ENCODE results near the gene MTERF4. TPM values are rescaled to one million over a fixed set of nuclear protein-coding genes. Genes with fewer than 3 reads are reported as not detected.

The MTERF4 gene
- total RNA-seq, 1 donor from 2014 or later: 32.6 TPM

GRCh38 chr2:241072151-241072550 lies 29.9 kb downstream of the MTERF4 start:
- DNase-seq (ENCODE audit: low spot score in 2 of 2): no peak
- no peak for FAIRE-seq

GRCh38 chr2:241071677-241072111 lies 30.4 kb downstream of the MTERF4 start:
- no peak for DNase-seq (ENCODE audit: low spot score in 2 of 2)
- no peak for FAIRE-seq

GRCh38 chr2:241070811-241071676 lies 31.0 kb downstream of the MTERF4 start:
- DNase-seq (ENCODE audit: low spot score in 2 of 2) (no peak), FAIRE-seq (no peak)

- DNase-seq (ENCODE audit: low spot score in 2 of 2): no peak
- FAIRE-seq: no peak
Observed at GRCh38 chr2:241070361-241070760, 31.7 kb downstream of the MTERF4 start.

GRCh38 chr2:241069821-241070281 lies 32.2 kb downstream of the MTERF4 start:
- DNase-seq (ENCODE audit: low spot score in 2 of 2): no peak
- no peak for FAIRE-seq

- FAIRE-seq (no peak), DNase-seq (ENCODE audit: low spot score in 2 of 2) (no peak)
Observed at GRCh38 chr2:241068942-241069810, 32.9 kb downstream of the MTERF4 start.

- no peak for DNase-seq (ENCODE audit: low spot score in 2 of 2)
- FAIRE-seq: no peak
Observed at GRCh38 chr2:241068136-241068941, 33.7 kb downstream of the MTERF4 start.

- no peak for FAIRE-seq
- DNase-seq (ENCODE audit: low spot score in 2 of 2): no peak
Observed at GRCh38 chr2:241067501-241068135, 34.5 kb downstream of the MTERF4 start.

GRCh38 chr2:241066893-241067341 lies 35.2 kb downstream of the MTERF4 start:
- no peak for DNase-seq (ENCODE audit: low spot score in 2 of 2)
- no peak for FAIRE-seq

GRCh38 chr2:241066171-241066892 lies 35.8 kb downstream of the MTERF4 start:
- FAIRE-seq (no peak), DNase-seq (ENCODE audit: low spot score in 2 of 2) (no peak)

- FAIRE-seq (no peak), DNase-seq (ENCODE audit: low spot score in 2 of 2) (no peak)
Observed at GRCh38 chr2:241065355-241065803, 36.7 kb downstream of the MTERF4 start.

- no peak for FAIRE-seq
- no peak for DNase-seq (ENCODE audit: low spot score in 2 of 2)
Observed at GRCh38 chr2:241064802-241065354, 37.2 kb downstream of the MTERF4 start.

GRCh38 chr2:241064008-241064801 lies 37.9 kb downstream of the MTERF4 start:
- no peak for DNase-seq (ENCODE audit: low spot score in 2 of 2)
- FAIRE-seq: no peak

- FAIRE-seq (no peak), DNase-seq (ENCODE audit: low spot score in 2 of 2) (no peak)
Observed at GRCh38 chr2:241063587-241063986, 38.5 kb downstream of the MTERF4 start.

GRCh38 chr2:241063093-241063551 lies 39.0 kb downstream of the MTERF4 start:
- no peak for FAIRE-seq

GRCh38 chr2:241062389-241063092 lies 39.5 kb downstream of the MTERF4 start:
- FAIRE-seq: no peak
- no peak for DNase-seq (ENCODE audit: low spot score in 2 of 2)

More at GRCh38 chr2:241063093-241063551, 39.0 kb downstream of the MTERF4 start:
- no peak for DNase-seq (ENCODE audit: low spot score in 2 of 2)

GRCh38 chr2:241061275-241061674 lies 40.8 kb downstream of the MTERF4 start:
- no peak for FAIRE-seq

More at GRCh38 chr2:241061275-241061674, 40.8 kb downstream of the MTERF4 start:
- no peak for DNase-seq (ENCODE audit: low spot score in 2 of 2)
